ENCODE results near the gene MYLIP.

Gene MYLIP

DNA sequence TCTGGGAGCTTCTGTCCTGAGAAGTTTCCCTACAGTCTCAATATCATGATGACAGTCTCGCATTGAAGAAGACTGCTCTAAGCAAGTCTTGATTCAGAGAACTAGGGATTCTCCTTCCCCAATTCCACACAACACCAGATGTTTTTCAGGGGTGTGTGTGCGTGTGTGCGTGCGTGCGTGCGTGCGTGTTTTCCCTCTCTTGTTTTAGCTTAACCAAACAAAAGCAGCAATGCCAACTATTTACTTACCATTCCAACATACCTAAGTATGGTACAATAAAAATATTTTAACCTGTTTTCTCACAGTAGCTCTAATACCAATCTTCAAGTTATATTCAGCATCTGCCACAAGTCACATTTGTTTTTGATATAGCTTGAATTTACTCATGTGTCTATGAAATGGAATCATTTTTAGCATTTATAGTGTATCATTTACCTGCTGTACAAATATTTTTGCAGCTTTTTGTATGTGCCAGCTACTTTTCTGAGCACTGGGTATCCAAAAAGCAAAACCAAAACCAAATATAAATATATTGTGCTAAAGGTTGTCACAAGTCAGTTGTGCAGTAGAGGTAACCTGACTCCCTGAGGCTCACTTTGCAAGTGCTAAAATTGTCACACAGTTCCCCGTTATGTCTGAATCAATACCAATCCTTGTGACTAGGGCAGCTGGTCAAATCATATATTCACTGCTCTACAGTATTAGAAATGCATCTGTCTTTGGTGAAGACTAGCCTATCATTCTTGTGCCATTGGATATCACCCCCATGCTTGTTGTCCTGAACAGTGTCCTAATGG, 21.7 kb upstream of the MYLIP start:
- DNase-seq (ENCODE audit: extremely low read depth, low read depth): no peak
- no peak for TF ChIP-seq CTCF (IDR thresholded peaks at IDR 0.05; ENCODE audit: low read depth, low read length)

GRCh38 chr6:16108419-16108818, 20.5 kb upstream of the MYLIP start:
- DNase-seq (ENCODE audit: extremely low read depth, low read depth): no peak
- TF ChIP-seq CTCF (IDR thresholded peaks at IDR 0.05; ENCODE audit: low read depth, low read length): no peak

GRCh38 chr6:16108921-16109658, 19.8 kb upstream of the MYLIP start:
- no peak for DNase-seq (ENCODE audit: extremely low read depth, low read depth)

GRCh38 chr6:16109659-16110305, 19.1 kb upstream of the MYLIP start:
- no peak for TF ChIP-seq CTCF (IDR thresholded peaks at IDR 0.05; ENCODE audit: low read depth, low read length)
- no peak for DNase-seq (ENCODE audit: extremely low read depth, low read depth)

More at GRCh38 chr6:16108921-16109658, 19.8 kb upstream of the MYLIP start:
- no peak for TF ChIP-seq CTCF (IDR thresholded peaks at IDR 0.05; ENCODE audit: low read depth, low read length)

DNA sequence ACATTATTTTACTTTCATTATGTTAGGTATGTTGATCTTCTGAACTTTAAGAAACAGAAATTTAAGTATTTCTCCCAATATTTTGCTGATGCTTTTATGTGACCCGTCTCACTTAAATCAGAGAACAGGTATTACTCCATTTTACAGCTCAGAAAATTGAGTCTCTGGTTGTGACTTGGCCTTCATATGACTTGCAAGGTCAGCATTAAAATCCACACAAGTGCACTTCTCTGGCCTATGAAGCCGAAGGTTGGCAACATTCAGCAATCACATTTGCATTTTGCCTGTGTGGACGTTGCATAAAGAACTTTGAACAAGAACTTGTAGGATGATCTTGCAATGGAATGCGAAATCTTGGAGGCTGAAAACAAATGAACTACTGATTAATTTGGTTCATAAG, 10.1 kb upstream of the MYLIP start:
- no peak for DNase-seq (ENCODE audit: extremely low read depth, low read depth)
- no peak for TF ChIP-seq CTCF (IDR thresholded peaks at IDR 0.05; ENCODE audit: low read depth, low read length)

DNA sequence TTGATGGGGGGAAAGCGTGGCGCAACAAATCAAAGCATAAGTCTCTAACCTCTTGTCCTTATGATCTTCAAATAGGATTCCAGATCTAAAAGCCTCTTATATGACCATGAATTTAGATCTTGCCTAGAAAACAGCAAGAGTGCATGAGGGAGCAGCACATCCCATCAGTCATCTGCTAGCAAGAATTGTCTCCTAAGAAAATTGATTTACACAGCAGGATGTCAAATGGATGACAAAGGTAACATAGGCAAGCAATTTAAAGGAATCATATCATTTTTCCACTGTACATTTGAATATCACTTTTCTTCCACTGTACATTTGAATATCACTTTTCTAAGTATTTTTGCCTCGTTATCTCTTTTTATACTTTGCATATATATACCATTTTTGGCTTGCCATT, 7.5 kb upstream of the MYLIP start:
- no peak for DNase-seq (ENCODE audit: extremely low read depth, low read depth)
- no peak for TF ChIP-seq CTCF (IDR thresholded peaks at IDR 0.05; ENCODE audit: low read depth, low read length)

- no peak for DNase-seq (ENCODE audit: extremely low read depth, low read depth)
- no peak for TF ChIP-seq CTCF (IDR thresholded peaks at IDR 0.05; ENCODE audit: low read depth, low read length)
Measured at GRCh38 chr6:16122197-16122596, 6.7 kb upstream of the MYLIP start.
